Osteocyte (in vitro differentiated cells): ENCODE data around the gene ADGRA3. TPM values are rescaled to one million over a fixed set of nuclear protein-coding genes. Genes with fewer than 3 reads are reported as not detected.

ENCODE experiments used
- DNase-seq: peaks from one replicate; pipeline ENCODE4 v3.0.0; 2021; ENCODE audit warnings: mixed read lengths; ENCODE audit not compliant: unreplicated experiment; ENCODE audit errors: extremely low spot score
- H3K27ac Mint-ChIP-seq: one replicate; pipeline ENCODE4 v1.8.0; 2021; ENCODE audit warnings: mild to moderate bottlenecking, mixed read lengths; ENCODE audit not compliant: unreplicated experiment
- H3K27me3 Mint-ChIP-seq: one replicate; pipeline ENCODE4 v1.8.0; 2021; ENCODE audit warnings: mixed read lengths; ENCODE audit not compliant: unreplicated experiment
- H3K36me3 Mint-ChIP-seq: one replicate; pipeline ENCODE4 v1.8.0; 2021; ENCODE audit warnings: mixed read lengths; ENCODE audit not compliant: unreplicated experiment
- H3K4me1 Mint-ChIP-seq: one replicate; pipeline ENCODE4 v1.8.0; 2021; ENCODE audit warnings: mixed read lengths; ENCODE audit not compliant: unreplicated experiment
- H3K4me3 Mint-ChIP-seq: one replicate; pipeline ENCODE4 v1.8.0; 2021; ENCODE audit warnings: mild to moderate bottlenecking, moderate library complexity, mixed read lengths; ENCODE audit not compliant: unreplicated experiment
- H3K9me3 Mint-ChIP-seq: one replicate; pipeline ENCODE4 v1.8.0; 2021; ENCODE audit warnings: mixed read lengths; ENCODE audit not compliant: unreplicated experiment
- CTCF ChIP-seq: fragments of 200-600 bp; sonication (generic); IDR thresholded peaks from 2 replicates; pipeline ENCODE4 v1.5.0; 2021; ENCODE audit warnings: antibody characterized with exemption, mild to moderate bottlenecking, moderate library complexity
- total RNA-seq: library from RNA; stranded (reverse); gene quantifications from 2 replicates; pipeline ENCODE4 v1.2.1, GENCODE V29; 2021

Gene ADGRA3
- total RNA-seq, 1 donor from 2014 or later: 32.2 TPM

DNA sequence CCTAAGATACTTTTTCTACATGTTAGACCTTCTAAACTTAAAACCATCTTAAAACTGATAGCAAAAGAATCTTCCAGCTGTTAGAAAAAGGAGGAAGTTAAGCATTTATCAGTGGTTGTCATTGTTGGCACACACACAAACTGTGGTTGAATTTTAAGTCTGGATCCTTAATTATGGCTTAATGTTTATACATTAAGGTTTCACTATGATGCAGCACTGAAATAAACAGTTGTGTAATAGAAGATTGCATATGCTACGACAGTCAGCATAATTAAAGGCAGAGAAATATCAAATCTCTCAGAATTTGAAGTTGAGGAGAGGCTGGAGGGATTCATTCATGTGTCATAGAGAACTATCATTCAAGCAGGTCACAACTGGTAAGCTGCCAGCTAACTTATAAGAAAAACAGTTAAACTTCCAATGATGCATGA, 32.3 kb downstream of the ADGRA3 start:
- no peak for TF ChIP-seq CTCF
- H3K9me3 Mint-ChIP-seq: no peaks in the 10 kb centered on the region
- no peaks in the 10 kb centered on the region for H3K36me3 Mint-ChIP-seq
- H3K27ac Mint-ChIP-seq: no peak overlapping the region
- no peak for DNase-seq
- no peaks in the 10 kb centered on the region for H3K27me3 Mint-ChIP-seq
- no peak overlapping the region for H3K4me3 Mint-ChIP-seq
- H3K4me1 Mint-ChIP-seq: peaks cover 32% of the 10 kb centered on the region

DNA sequence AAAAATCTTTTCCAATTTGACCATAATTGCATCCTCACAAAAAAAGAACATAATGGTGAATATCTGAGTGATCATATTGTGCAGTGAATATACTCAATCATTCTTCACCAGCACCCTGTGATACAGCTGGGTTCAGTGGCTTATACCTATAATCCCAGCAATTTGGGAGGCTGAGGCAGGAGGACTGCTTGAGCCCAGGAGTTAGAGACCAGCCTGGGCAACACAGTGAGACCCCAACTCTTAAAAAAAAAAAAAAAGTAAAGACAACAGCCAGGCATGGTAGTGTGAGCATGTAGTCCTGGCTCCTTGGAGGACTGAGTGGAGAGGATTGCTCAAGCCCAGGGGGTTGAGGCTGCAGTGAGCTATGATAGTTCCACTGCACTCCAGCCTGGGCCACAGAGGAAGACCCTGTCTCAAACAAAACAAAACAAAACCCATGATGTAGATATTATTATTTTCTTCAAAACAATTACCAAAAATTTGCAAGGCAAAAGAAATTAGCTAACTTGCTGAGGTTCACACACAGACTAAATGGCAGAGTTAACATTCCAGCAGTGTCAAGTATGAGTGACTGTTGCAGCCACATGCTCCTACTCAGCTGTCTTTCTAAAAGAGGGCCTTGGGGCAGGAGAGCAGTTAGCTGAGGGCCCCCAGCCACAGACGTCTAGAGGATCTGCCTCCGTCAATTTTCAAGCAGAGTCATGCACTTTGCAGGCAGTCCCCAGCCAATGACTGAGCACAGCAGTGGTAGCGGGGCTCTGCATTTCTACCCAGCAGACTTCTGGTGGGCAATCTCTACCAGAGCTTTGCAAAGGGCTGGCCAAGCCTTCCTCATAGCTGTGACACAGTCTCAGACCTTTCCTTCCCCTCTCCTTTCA, 33.4 kb downstream of the ADGRA3 start:
- Mint-ChIP-seq H3K9me3 (no peaks in the 10 kb centered on the region), H3K4me3 (no peak overlapping the region), H3K27me3 (no peaks in the 10 kb centered on the region), H3K4me1 (peaks cover 32% of the 10 kb centered on the region), H3K27ac (no peak overlapping the region), H3K36me3 (no peaks in the 10 kb centered on the region)
- no peak for TF ChIP-seq CTCF
- no peak for DNase-seq

- no peak overlapping the region for H3K4me3 Mint-ChIP-seq
- no peaks in the 10 kb centered on the region for H3K36me3 Mint-ChIP-seq
These were observed 35.1 kb downstream of the ADGRA3 start for GRCh38 chr4:22480675-22481327.

GRCh38 chr4:22478426-22478825, 37.4 kb downstream of the ADGRA3 start:
- no peaks in the 10 kb centered on the region for H3K27me3 Mint-ChIP-seq
- H3K4me1 Mint-ChIP-seq: peaks cover 30% of the 10 kb centered on the region
- no peaks in the 10 kb centered on the region for H3K9me3 Mint-ChIP-seq
- no peaks in the 10 kb centered on the region for H3K36me3 Mint-ChIP-seq
- H3K4me3 Mint-ChIP-seq: no peak overlapping the region
- no peak overlapping the region for H3K27ac Mint-ChIP-seq
- DNase-seq: no peak
- no peak for TF ChIP-seq CTCF

More at GRCh38 chr4:22480675-22481327, 35.1 kb downstream of the ADGRA3 start:
- Mint-ChIP-seq H3K27ac (no peak overlapping the region), H3K9me3 (no peaks in the 10 kb centered on the region), H3K27me3 (no peaks in the 10 kb centered on the region), H3K4me1 (peaks cover 28% of the 10 kb centered on the region)
- no peak for DNase-seq
- TF ChIP-seq CTCF: no peak

- H3K27me3 Mint-ChIP-seq: no peaks in the 10 kb centered on the region
- no peak overlapping the region for H3K4me3 Mint-ChIP-seq
- no peak for DNase-seq
- peaks cover 23% of the 10 kb centered on the region for H3K4me1 Mint-ChIP-seq
- no peak for TF ChIP-seq CTCF
- no peaks in the 10 kb centered on the region for H3K9me3 Mint-ChIP-seq
- peaks cover 2% of the 10 kb centered on the region for H3K36me3 Mint-ChIP-seq
- no peak overlapping the region for H3K27ac Mint-ChIP-seq
These were observed 38.1 kb downstream of the ADGRA3 start for GRCh38 chr4:22477813-22478182.
